Lower leg skin (tissue), 3 donors: ENCODE results near the gene TLE2.

Source experiments
- POLR2A ChIP-seq, 2 donors: fragments of 450-650 bp; IDR thresholded peaks; one replicate each; pipeline ENCODE4 v1.6.1; 2016 to 2017; ENCODE audit warnings: antibody characterized with exemption in 2 of 2, mild to moderate bottlenecking in 1 of 2, moderate library complexity in 1 of 2
- TF ChIP-seq, protein P1 (sequence below), 3 donors: fragments of 450-650 bp; IDR thresholded peaks; one replicate each; pipeline ENCODE4 v1.5.1; 2016; ENCODE audit warnings: antibody characterized with exemption in 3 of 3, mild to moderate bottlenecking in 3 of 3, moderate library complexity in 2 of 3

DNA sequence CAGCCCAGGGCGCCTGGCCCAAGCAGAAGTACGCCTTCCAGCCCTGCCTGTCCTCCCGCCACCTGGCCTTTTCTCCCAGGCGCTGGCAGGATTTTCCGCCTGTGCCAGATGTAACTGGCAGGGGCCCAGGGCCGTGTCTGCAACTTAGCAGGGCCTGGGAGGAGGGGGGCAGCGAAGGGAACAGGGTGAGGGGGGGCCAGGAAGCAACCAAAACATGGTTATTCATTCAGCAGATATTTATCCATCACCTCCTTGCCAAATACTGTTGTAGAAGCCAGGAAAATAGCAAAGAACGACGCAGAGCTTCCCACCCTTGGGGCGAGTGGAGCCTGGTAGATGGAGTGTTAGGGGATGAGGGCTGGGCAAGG, 46.1 kb downstream of the TLE2 start:
- no peak for TF ChIP-seq POLR2A (IDR thresholded peaks at IDR 0.05)
- TF ChIP-seq, protein P1, sequence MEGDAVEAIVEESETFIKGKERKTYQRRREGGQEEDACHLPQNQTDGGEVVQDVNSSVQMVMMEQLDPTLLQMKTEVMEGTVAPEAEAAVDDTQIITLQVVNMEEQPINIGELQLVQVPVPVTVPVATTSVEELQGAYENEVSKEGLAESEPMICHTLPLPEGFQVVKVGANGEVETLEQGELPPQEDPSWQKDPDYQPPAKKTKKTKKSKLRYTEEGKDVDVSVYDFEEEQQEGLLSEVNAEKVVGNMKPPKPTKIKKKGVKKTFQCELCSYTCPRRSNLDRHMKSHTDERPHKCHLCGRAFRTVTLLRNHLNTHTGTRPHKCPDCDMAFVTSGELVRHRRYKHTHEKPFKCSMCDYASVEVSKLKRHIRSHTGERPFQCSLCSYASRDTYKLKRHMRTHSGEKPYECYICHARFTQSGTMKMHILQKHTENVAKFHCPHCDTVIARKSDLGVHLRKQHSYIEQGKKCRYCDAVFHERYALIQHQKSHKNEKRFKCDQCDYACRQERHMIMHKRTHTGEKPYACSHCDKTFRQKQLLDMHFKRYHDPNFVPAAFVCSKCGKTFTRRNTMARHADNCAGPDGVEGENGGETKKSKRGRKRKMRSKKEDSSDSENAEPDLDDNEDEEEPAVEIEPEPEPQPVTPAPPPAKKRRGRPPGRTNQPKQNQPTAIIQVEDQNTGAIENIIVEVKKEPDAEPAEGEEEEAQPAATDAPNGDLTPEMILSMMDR (IDR thresholded peaks at IDR 0.05), result no peak
